GM19328 (cell line): Measurements from ENCODE around the gene MIEN1.
"Not testable (repeated sequence)": the region's sequence is repeated elsewhere in the genome, so short reads cannot be mapped to it uniquely, and the experiment has no call there.

Experiments used
- ATAC-seq: cut with Tn5 transposase; IDR thresholded peaks from one replicate; pipeline ENCODE4 v1.9.1; 2021; ENCODE audit warnings: mild to moderate bottlenecking, moderate library complexity; ENCODE audit not compliant: unreplicated experiment

The MIEN1 gene

GRCh38 chr17:39730095-39730921, at the start of gene MIEN1:
Gene MIEN1, minus strand, starts transcription at chr17:39730532. Its CDS starts 37 bp downstream, at chr17:39730495.
- ATAC-seq: peak; percentile 88

GRCh38 chr17:39777534-39778365, 47.4 kb upstream of the MIEN1 start:
- ATAC-seq: no peak

GRCh38 chr17:39776252-39776651, 45.9 kb upstream of the MIEN1 start:
- ATAC-seq: no peak

GRCh38 chr17:39775031-39775430, 44.7 kb upstream of the MIEN1 start:
- ATAC-seq: no peak

- ATAC-seq: no peak
Measured at GRCh38 chr17:39774047-39774446, 43.7 kb upstream of the MIEN1 start.

GRCh38 chr17:39772987-39773934, 42.9 kb upstream of the MIEN1 start:
- no peak for ATAC-seq

GRCh38 chr17:39772415-39772814, 42.1 kb upstream of the MIEN1 start:
- ATAC-seq: no peak

- no peak for ATAC-seq
Measured at GRCh38 chr17:39769974-39770587, 39.7 kb upstream of the MIEN1 start.

- no peak for ATAC-seq
Measured at GRCh38 chr17:39767147-39767546, 36.8 kb upstream of the MIEN1 start.

GRCh38 chr17:39765766-39766165, 35.4 kb upstream of the MIEN1 start:
- ATAC-seq: no peak

GRCh38 chr17:39765175-39765574, 34.8 kb upstream of the MIEN1 start:
- ATAC-seq: no peak

GRCh38 chr17:39764171-39764570, 33.8 kb upstream of the MIEN1 start:
- ATAC-seq: not testable (repeated sequence)

GRCh38 chr17:39763051-39763820, 32.9 kb upstream of the MIEN1 start:
- no peak for ATAC-seq

- ATAC-seq: no peak
Measured at GRCh38 chr17:39761861-39762496, 31.6 kb upstream of the MIEN1 start.

- ATAC-seq: no peak
Measured at GRCh38 chr17:39759204-39759603, 28.9 kb upstream of the MIEN1 start.

- ATAC-seq: no peak
Measured at GRCh38 chr17:39757931-39758873, 27.9 kb upstream of the MIEN1 start.

GRCh38 chr17:39757176-39757662, 26.9 kb upstream of the MIEN1 start:
- no peak for ATAC-seq
